Dendritic cell treated with granulocyte-macrophage colony-stimulating factor and Interleukin-4, amounts not matched to agents 40 ng/mL and 50 ng/mL, for 4 days (primary cell): Measurements from ENCODE around the gene MICAL3.

Experiments
- H3K27ac Mint-ChIP-seq: one replicate; pipeline ENCODE4 v1.8.0; 2022; ENCODE audit warnings: mild to moderate bottlenecking, mixed read lengths
- H3K27me3 Mint-ChIP-seq: one replicate; pipeline ENCODE4 v1.8.0; 2022; ENCODE audit warnings: mild to moderate bottlenecking, mixed read lengths
- H3K36me3 Mint-ChIP-seq: one replicate; pipeline ENCODE4 v1.8.0; 2022; ENCODE audit warnings: low read depth, mixed read lengths
- H3K4me1 Mint-ChIP-seq: one replicate; pipeline ENCODE4 v1.8.0; 2022; ENCODE audit warnings: low read depth, mixed read lengths
- H3K4me3 Mint-ChIP-seq: one replicate; pipeline ENCODE4 v1.8.0; 2022; ENCODE audit warnings: mild to moderate bottlenecking, moderate library complexity, mixed read lengths
- H3K9me3 Mint-ChIP-seq: one replicate; pipeline ENCODE4 v1.8.0; 2022; ENCODE audit warnings: mixed read lengths
- intact Hi-C: fragments of 100-400 bp; cut with micrococcal nuclease; formaldehyde crosslinking; loops from one replicate; pipeline ENCODE4 v1.15.0; 2022

MICAL3 gene

GRCh38 chr22:17875156-17875555 is 149.2 kb downstream of the MICAL3 start:
- Mint-ChIP-seq H3K36me3 (no peaks in the 10 kb centered on the region), H3K27me3 (no peaks in the 10 kb centered on the region), H3K4me1 (no peaks in the 10 kb centered on the region), H3K9me3 (no peaks in the 10 kb centered on the region), H3K27ac (no peak overlapping the region), H3K4me3 (no peak overlapping the region)
- intact Hi-C loops: no loop called here

GRCh38 chr22:17874231-17874905 is 150.0 kb downstream of the MICAL3 start:
- no peaks in the 10 kb centered on the region for H3K4me1 Mint-ChIP-seq
- H3K36me3 Mint-ChIP-seq: no peaks in the 10 kb centered on the region
- H3K27ac Mint-ChIP-seq: no peak overlapping the region
- H3K4me3 Mint-ChIP-seq: no peak overlapping the region
- intact Hi-C loops: no loop called here
- no peaks in the 10 kb centered on the region for H3K9me3 Mint-ChIP-seq
- no peaks in the 10 kb centered on the region for H3K27me3 Mint-ChIP-seq

- no peaks in the 10 kb centered on the region for H3K27me3 Mint-ChIP-seq
- H3K4me1 Mint-ChIP-seq: no peaks in the 10 kb centered on the region
- no peaks in the 10 kb centered on the region for H3K36me3 Mint-ChIP-seq
- intact Hi-C loops: no loop called here
- no peak overlapping the region for H3K27ac Mint-ChIP-seq
- H3K4me3 Mint-ChIP-seq: no peak overlapping the region
- H3K9me3 Mint-ChIP-seq: no peaks in the 10 kb centered on the region
Observed at GRCh38 chr22:17873804-17874203, 150.6 kb downstream of the MICAL3 start.

GRCh38 chr22:17873116-17873515 is 151.2 kb downstream of the MICAL3 start:
- no peaks in the 10 kb centered on the region for H3K4me1 Mint-ChIP-seq
- no peak overlapping the region for H3K4me3 Mint-ChIP-seq
- H3K27me3 Mint-ChIP-seq: no peaks in the 10 kb centered on the region
- no peak overlapping the region for H3K27ac Mint-ChIP-seq
- no peaks in the 10 kb centered on the region for H3K9me3 Mint-ChIP-seq
- intact Hi-C loops: no loop called here
- H3K36me3 Mint-ChIP-seq: no peaks in the 10 kb centered on the region

- Mint-ChIP-seq H3K27ac (no peak overlapping the region), H3K36me3 (no peaks in the 10 kb centered on the region), H3K4me3 (no peak overlapping the region), H3K9me3 (no peaks in the 10 kb centered on the region), H3K27me3 (no peaks in the 10 kb centered on the region), H3K4me1 (peaks cover 2% of the 10 kb centered on the region)
- intact Hi-C loops: no loop called here
Observed at GRCh38 chr22:17872471-17872870, 151.9 kb downstream of the MICAL3 start.

- no peaks in the 10 kb centered on the region for H3K36me3 Mint-ChIP-seq
- H3K27me3 Mint-ChIP-seq: no peaks in the 10 kb centered on the region
- peaks cover 6% of the 10 kb centered on the region for H3K4me1 Mint-ChIP-seq
- no peak overlapping the region for H3K4me3 Mint-ChIP-seq
- no peak overlapping the region for H3K27ac Mint-ChIP-seq
- no peaks in the 10 kb centered on the region for H3K9me3 Mint-ChIP-seq
- intact Hi-C loops: no loop called here
Observed at GRCh38 chr22:17871726-17872458, 152.5 kb downstream of the MICAL3 start.

- no peak overlapping the region for H3K27ac Mint-ChIP-seq
- H3K27me3 Mint-ChIP-seq: no peaks in the 10 kb centered on the region
- H3K4me1 Mint-ChIP-seq: peaks cover 6% of the 10 kb centered on the region
- intact Hi-C loops: no loop called here
- H3K36me3 Mint-ChIP-seq: no peaks in the 10 kb centered on the region
- H3K9me3 Mint-ChIP-seq: no peaks in the 10 kb centered on the region
- no peak overlapping the region for H3K4me3 Mint-ChIP-seq
Observed at GRCh38 chr22:17870407-17870806, 154.0 kb downstream of the MICAL3 start.

- Mint-ChIP-seq H3K27me3 (no peaks in the 10 kb centered on the region), H3K36me3 (peaks cover 3% of the 10 kb centered on the region), H3K9me3 (no peaks in the 10 kb centered on the region), H3K4me3 (no peak overlapping the region), H3K4me1 (peaks cover 6% of the 10 kb centered on the region), H3K27ac (no peak overlapping the region)
- intact Hi-C loops: no loop called here
Observed at GRCh38 chr22:17869285-17870096, 154.9 kb downstream of the MICAL3 start.

GRCh38 chr22:17868771-17869170 is 155.6 kb downstream of the MICAL3 start:
- H3K4me3 Mint-ChIP-seq: no peak overlapping the region
- H3K27ac Mint-ChIP-seq: no peak overlapping the region
- H3K36me3 Mint-ChIP-seq: peaks cover 10% of the 10 kb centered on the region
- peaks cover 6% of the 10 kb centered on the region for H3K4me1 Mint-ChIP-seq
- H3K27me3 Mint-ChIP-seq: no peaks in the 10 kb centered on the region
- H3K9me3 Mint-ChIP-seq: no peaks in the 10 kb centered on the region
- intact Hi-C loops: no loop called here

- Mint-ChIP-seq H3K36me3 (peaks cover 10% of the 10 kb centered on the region), H3K27me3 (no peaks in the 10 kb centered on the region), H3K27ac (no peak overlapping the region)
Observed at GRCh38 chr22:17867160-17867785, 157.1 kb downstream of the MICAL3 start.

GRCh38 chr22:17866621-17867020 is 157.7 kb downstream of the MICAL3 start:
- Mint-ChIP-seq H3K27me3 (no peaks in the 10 kb centered on the region), H3K9me3 (no peaks in the 10 kb centered on the region), H3K27ac (no peak overlapping the region), H3K4me3 (no peak overlapping the region), H3K4me1 (peaks cover 6% of the 10 kb centered on the region), H3K36me3 (peaks cover 10% of the 10 kb centered on the region)
- intact Hi-C loops: no loop called here

More at GRCh38 chr22:17867160-17867785, 157.1 kb downstream of the MICAL3 start:
- Mint-ChIP-seq H3K4me3 (no peak overlapping the region), H3K4me1 (peaks cover 6% of the 10 kb centered on the region), H3K9me3 (no peaks in the 10 kb centered on the region)
- intact Hi-C loops: no loop called here

- Mint-ChIP-seq H3K4me1 (peaks cover 6% of the 10 kb centered on the region), H3K27ac (no peak overlapping the region), H3K27me3 (no peaks in the 10 kb centered on the region), H3K4me3 (no peak overlapping the region), H3K36me3 (peaks cover 10% of the 10 kb centered on the region), H3K9me3 (no peaks in the 10 kb centered on the region)
- intact Hi-C loops: no loop called here
Observed at GRCh38 chr22:17866127-17866526, 158.2 kb downstream of the MICAL3 start.

- Mint-ChIP-seq H3K4me1 (peaks cover 6% of the 10 kb centered on the region), H3K27ac (no peak overlapping the region), H3K4me3 (no peak overlapping the region), H3K36me3 (peaks cover 10% of the 10 kb centered on the region), H3K27me3 (no peaks in the 10 kb centered on the region), H3K9me3 (no peaks in the 10 kb centered on the region)
- intact Hi-C loops: no loop called here
Observed at GRCh38 chr22:17865183-17866055, 158.9 kb downstream of the MICAL3 start.
